ENCODE data around the gene BDKRB2.

BDKRB2 gene

GRCh38 chr14:96274543-96274942 is 69.9 kb downstream of the BDKRB2 start:
- FAIRE-seq, result no peak

GRCh38 chr14:96275177-96276112 is 70.8 kb downstream of the BDKRB2 start:
- FAIRE-seq, result no peak

- FAIRE-seq, result no peak
Measured at GRCh38 chr14:96277890-96278289, 73.3 kb downstream of the BDKRB2 start.

GRCh38 chr14:96279564-96279963 is 74.9 kb downstream of the BDKRB2 start:
- no peak for FAIRE-seq

GRCh38 chr14:96280104-96280503 is 75.5 kb downstream of the BDKRB2 start:
- FAIRE-seq, result no peak

GRCh38 chr14:96281486-96281885 is 76.8 kb downstream of the BDKRB2 start:
- FAIRE-seq, result no peak

GRCh38 chr14:96284008-96284407 is 79.4 kb downstream of the BDKRB2 start:
- FAIRE-seq, result no peak

GRCh38 chr14:96284430-96284829 is 79.8 kb downstream of the BDKRB2 start:
- no peak for FAIRE-seq

GRCh38 chr14:96285667-96286066 is 81.0 kb downstream of the BDKRB2 start:
- no peak for FAIRE-seq

GRCh38 chr14:96286251-96286650 is 81.6 kb downstream of the BDKRB2 start:
- no peak for FAIRE-seq

- no peak for FAIRE-seq
Measured at GRCh38 chr14:96287856-96288255, 83.2 kb downstream of the BDKRB2 start.

All from G401.6 (cell line).